ENCODE results near the gene CFAP43.
A peak's percentile ranks its signal among the peaks of the same experiment; 100 is the strongest.

CFAP43 gene

GRCh38 chr10:104130041-104130440, 102.1 kb downstream of the CFAP43 start:
- no peak for DNase-seq

- DNase-seq: no peak
Observed at GRCh38 chr10:104128214-104128613, 104.0 kb downstream of the CFAP43 start.

- DNase-seq: peak; percentile 11
Observed at GRCh38 chr10:104127411-104127810, 104.8 kb downstream of the CFAP43 start.

GRCh38 chr10:104123397-104123796, 108.8 kb downstream of the CFAP43 start:
- DNase-seq: no peak

DNA sequence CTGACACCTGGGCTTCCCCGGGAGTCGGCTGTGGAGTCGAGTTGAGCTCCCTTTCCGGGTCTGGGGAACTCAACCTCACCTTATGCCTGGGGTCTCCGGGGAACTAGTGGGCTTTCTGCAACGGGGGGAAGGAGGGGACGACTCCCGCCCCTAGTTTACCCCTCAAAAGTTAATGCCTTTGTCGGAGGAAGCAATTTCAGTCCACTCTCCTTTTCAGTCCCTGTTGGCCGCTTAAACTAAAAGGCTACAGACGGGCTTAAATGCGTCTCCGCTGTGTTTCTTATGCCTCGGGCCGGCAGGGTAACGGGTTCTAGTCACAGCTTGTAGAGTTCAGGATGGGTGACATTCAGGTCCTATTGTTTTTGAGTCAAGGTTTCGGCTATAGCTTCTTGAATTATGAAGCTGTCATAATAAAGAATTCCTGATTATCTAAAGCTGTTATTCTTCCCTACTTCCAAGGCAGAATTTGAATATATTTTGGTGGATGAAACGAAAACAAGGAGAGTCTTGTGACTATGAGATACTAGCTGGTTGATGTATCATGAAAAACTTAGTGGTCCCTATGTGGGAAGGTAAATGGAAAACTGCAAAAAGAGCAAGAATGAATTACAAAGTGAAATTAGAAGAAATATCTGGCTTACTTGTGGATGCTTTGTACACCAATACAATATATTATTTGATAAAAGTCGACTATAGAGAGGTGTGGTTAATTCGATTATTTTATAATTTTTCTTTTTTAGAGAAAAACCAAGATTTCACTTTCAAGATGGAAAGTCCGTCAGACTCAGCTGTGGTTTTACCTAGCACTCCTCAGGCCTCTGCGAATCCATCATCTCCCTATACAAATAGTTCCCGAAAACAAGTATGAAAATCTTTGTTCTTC, 109.7 kb downstream of the CFAP43 start:
- DNase-seq: no peak

DNA sequence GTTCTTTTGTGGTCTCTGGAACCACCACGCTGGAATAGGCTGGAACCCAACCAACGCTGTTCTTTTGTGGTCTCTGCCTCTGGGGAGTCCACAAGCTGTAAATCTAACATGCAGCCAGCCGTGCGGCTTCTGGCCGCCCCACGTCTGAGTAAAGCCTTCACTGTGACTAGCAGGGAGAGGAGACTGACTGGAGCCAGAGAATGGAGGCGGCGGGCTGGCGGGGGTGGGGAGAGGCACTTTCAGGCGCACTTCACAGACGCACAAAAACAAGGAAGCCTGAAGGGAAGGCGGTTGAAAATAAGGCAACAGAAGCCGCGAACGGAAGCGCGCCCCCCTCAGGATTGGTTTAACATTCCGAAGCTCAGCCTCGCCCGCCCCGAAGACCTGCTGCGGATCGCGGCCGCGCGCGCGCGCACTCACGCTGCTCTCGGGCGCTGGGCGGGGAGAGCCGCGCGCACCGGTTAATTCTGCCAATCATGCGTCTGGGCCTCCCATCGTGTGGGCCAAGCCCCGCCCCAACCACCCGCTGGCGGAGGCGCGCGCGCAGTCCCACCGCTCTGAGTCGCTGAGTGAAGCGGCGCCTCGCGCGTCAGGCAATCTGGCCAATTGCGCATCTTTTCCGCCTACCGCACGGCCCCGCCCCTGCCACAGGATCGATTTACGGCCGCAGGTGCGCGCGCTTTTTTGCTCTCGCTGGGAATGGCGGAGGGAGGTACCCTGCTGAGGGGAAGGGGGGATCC, 110.5 kb downstream of the CFAP43 start, which contains the start of gene SFR1:
SFR1 (plus strand) TSS at position 687 of the 740 bp plus-strand sequence; CDS start at position 700, 13 bp downstream.
- DNase-seq: peak; percentile 99

GRCh38 chr10:104120903-104121484, 111.2 kb downstream of the CFAP43 start:
- peak; percentile 92 for DNase-seq

DNA sequence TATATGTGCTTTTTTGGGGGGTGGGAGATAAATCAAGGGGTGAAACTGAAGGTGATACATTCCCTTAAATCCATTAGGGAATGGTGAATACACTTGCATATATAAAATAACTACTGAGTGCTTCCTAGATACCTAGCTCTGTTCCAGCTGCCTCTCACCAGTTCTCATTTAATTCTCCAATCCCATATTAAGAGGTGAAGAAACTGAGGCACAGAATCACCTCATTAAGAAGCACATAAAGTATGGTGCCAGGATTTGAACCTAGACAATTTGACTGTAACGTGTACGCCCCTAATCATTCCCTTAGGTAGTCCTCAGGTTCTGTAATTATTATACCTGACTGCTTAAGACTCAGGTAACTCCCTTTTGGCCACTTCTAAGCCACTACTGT, 111.7 kb downstream of the CFAP43 start:
- DNase-seq: no peak

DNA sequence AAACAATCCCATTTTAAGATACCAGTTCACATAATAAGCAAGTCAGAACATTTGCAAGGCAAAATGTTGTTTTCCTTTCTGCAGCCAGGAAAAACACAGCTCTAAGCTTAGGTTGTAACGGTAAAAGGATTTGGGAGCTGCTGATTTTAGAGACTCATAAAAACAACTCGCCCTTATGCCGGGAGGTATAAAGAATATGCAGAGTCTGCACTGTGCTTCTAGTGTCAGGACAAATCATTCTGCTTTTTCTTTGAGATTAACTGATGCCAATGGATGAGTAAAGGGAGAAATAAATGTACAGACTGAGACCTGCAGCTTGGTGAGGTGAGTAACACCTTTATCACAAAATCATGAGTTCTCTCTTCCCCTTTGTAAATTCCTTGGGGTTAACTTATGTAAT, 112.2 kb downstream of the CFAP43 start:
- DNase-seq: no peak

- no peak for DNase-seq
Observed at GRCh38 chr10:104117839-104118323, 114.3 kb downstream of the CFAP43 start.

- no peak for DNase-seq
Observed at GRCh38 chr10:104113376-104113956, 118.7 kb downstream of the CFAP43 start.

GRCh38 chr10:104109908-104110662, 122.1 kb downstream of the CFAP43 start:
- DNase-seq: no peak

DNA sequence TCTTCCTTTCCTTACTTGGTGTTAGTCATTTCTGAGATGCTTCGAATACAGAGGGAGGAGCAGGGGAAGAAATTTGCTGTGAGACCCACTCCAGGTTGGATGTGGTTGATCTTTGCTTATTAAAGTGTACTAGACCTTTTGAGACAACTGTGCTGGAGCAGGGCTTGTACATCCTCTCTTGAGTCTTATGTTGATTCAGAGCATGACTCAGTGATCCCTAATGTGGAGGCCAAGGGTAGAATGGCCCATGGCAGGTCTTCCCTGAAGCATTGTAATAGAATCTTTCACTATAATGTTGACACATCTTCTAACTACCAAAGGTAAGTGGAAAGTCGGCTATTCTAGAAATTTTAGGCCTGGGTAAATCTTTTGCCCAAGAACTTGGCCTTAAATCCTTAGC, 127.2 kb downstream of the CFAP43 start:
- DNase-seq: no peak

DNA sequence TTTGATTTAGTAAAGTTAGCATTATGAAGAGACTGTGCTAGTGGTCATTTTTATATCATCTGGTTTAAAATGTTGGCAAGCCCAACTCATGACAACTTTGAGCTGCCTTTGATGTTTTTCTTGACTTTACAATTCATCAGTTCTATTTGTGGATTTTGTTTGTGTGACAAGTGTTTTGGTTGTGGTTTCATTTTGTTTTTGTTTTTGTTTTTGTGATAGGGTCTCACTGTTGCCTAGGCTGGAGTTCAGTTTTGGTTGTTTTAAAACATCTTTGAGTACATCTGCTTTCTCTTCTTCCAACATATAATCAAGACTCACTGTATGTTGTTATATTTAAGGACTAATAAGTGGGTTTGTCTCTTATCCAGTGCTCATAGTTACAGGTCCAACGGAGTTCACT, 127.7 kb downstream of the CFAP43 start:
- no peak for DNase-seq

DNA sequence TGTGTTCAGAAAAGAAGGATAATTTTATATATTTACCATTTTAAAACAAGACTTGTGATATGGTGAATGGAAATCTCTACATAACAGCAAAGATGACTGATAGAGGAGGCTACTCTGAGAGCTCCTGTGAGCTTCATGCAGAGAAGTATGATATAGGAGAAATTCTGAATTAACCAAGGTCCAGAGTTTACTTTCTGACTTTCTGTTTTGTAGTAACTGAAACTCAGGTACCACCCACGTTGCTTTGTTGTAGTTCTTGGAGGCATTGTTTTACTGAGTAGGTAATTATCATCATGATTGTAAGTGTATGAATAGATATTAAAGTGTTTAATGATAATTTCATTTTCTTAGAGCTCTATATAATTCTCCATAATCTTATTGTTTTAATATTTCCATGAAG, 128.2 kb downstream of the CFAP43 start:
- DNase-seq: no peak

DNA sequence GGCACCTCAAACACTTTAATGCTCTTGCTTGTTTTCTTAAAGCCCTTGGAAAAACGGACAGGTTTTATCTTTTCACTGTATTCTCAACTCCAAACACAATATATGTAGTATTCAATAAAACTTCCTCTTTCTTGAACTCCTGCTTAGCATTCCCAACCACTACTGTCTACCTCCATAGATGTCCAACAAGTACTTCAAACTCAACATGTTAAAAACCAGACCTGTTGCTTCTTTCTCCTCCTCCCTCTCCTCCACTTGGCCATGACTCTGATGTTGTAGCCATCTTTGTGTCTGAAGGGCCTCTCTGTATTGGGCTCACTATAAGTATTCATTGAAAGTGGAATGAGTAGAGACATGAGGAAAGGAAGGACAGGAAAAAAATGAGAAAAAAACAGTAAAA, 130.3 kb downstream of the CFAP43 start:
- DNase-seq: no peak

GRCh38 chr10:104100795-104101194, 131.4 kb downstream of the CFAP43 start:
- DNase-seq: no peak

DNA sequence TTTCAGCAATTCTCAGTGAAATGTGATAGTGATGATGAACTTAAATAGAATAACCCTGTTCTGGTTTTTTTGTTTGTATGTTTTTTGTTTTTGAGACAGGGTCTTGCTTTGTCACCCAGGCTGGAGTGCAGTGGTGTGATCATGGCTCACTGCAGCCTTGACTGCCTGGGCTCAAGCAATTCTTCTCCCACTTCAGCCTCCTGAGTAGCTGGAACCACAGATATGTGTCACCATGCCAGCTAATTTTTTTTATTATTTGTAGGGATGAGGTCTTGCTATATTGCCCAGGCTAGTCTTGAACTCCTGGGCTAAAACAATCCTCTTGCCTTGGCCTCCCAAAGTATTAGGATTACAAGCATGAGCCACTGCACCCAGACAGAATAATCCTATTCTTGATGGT, 132.2 kb downstream of the CFAP43 start:
- DNase-seq: no peak

DNA sequence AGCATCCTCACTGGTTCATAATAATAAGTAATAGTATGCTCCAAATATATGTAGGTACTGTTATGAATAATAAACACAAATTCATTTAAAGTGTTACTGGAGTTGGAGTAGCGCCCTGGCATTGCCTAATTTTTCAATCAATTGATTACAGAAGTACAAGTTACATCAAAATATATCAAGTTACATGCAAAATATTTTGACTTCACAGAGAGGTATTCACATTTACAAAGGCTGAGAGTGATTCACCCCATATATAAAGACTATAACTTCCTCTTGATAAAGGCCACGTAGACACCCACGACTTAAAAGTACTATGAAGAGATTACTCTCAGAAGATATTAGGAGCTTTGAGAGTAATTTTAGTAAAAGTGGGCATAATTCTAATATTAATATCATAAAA, 132.9 kb downstream of the CFAP43 start:
- DNase-seq: no peak

GRCh38 chr10:104098358-104098925, 133.7 kb downstream of the CFAP43 start:
- DNase-seq: no peak

DNA sequence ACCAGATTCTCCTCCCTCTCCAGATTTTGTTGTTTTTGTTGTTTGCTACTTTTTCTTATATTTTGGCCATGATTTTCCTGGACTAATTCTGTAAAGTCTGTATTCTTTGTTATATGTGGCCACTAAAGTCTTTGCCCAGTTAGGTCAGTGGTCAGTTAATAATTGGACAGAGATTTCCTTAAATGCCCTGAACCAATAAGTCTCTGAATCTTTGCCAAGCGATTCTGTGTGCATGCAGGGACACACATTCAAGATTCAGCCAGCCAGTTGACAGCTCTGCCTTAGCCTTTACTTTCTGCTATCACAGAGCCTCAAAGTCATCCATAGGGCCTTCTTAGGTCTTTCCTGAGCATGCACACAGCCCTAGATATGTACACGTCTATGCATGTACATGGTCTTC, 135.5 kb downstream of the CFAP43 start:
- no peak for DNase-seq

- DNase-seq: no peak
Observed at GRCh38 chr10:104092749-104093148, 139.4 kb downstream of the CFAP43 start.
